Right cardiac atrium (tissue), 5 donors: ENCODE data around the gene MECP2. TPM values are rescaled to one million over a fixed set of nuclear protein-coding genes. Genes with fewer than 3 reads are reported as not detected.
"Not testable (repeated sequence)": the region's sequence is repeated elsewhere in the genome, so short reads cannot be mapped to it uniquely, and the experiment has no call there.

Experiments used
- ATAC-seq, 2 donors: fragments of 200-7000 bp; cut with Tn5 transposase; one replicate each; pipeline versions ENCODE4 v1.8.0 to v1.9.1; 2020; ENCODE audit warnings: moderate library complexity in 2 of 2, mild to moderate bottlenecking in 1 of 2
- DNase-seq, 3 donors: peaks; one replicate each; pipeline ENCODE4 v3.0.0-alpha.2; 2020
- H3K27ac ChIP-seq: one replicate; pipeline ENCODE4 v1.5.1; 2013; ENCODE audit warnings: mild to moderate bottlenecking, low read length, control low read depth, moderate library complexity
- H3K27me3 ChIP-seq: one replicate; pipeline ENCODE4 v1.6.1; 2013; ENCODE audit not compliant: control insufficient read depth, insufficient read depth
- H3K4me1 ChIP-seq: one replicate; pipeline ENCODE4 v1.6.1; 2013; ENCODE audit warnings: low read length; ENCODE audit not compliant: control insufficient read depth, insufficient read depth
- H3K4me3 ChIP-seq: one replicate; pipeline ENCODE4 v1.5.1; 2013; ENCODE audit warnings: low read length, control low read depth
- H3K9me3 ChIP-seq: one replicate; pipeline ENCODE4 v1.6.1; 2013; ENCODE audit warnings: low read length; ENCODE audit not compliant: control insufficient read depth
- WGBS: extraction: QIAGEN DNeasy Blood & Tissue Kit; methylation state at CpG from one replicate; pipeline ENCODE4 v1.1.7; 2013; 5-methylcytosine and 5-hydroxymethylcytosine counted together
- intact Hi-C, 4 donors: fragments of 100-400 bp; cut with DNase I; formaldehyde crosslinking; loops; one replicate each; pipeline versions ENCODE4 v1.11.0 to v1.14.0; 2022 to 2023
- long read RNA-seq, 4 donors: library from polyadenylated mRNA; unstranded; transcript quantifications; one replicate each; pipeline ENCODE4 v2.0.0, GENCODE V29; 2020 to 2021
- polyA plus RNA-seq: library from polyadenylated mRNA; stranded (reverse); fragments of 200-250 nt; gene quantifications from one replicate; pipeline ENCODE4 v1.2.3, GENCODE V29; 2013
- total RNA-seq, 4 donors: library from RNA; stranded (reverse); fragmentation: NEBNext Ultra II Directional; extraction: Animal tissue kit (Norgen Biotek cat#: 25700); gene quantifications; one replicate each; pipeline ENCODE4 v1.2.1, GENCODE V29; 2021
- donor health status: healthy with polysubstance abuse.
- donor health status: DM: no; HTN: yes; CAD: no.
- donor health status: DM: no; HTN: no; CAD: no.
- donor health status: DM: no; HTN: yes; CAD: no; lungs with severe emphysema.
- donor health status: DM: yes; HTN: yes; CAD: no.

MECP2 gene
- total RNA-seq (10 to 100 TPM; 41.2 to 50.2 (median 45.2) TPM), polyA plus RNA-seq (34.9 TPM)
- long read RNA-seq, donor 1, full-length matches to known transcripts: 41 of 84 reads
- long read RNA-seq, donor 1, partial matches to known transcripts: 3 of 84 reads
- long read RNA-seq, donor 1, other reads (novel, unspliced or antisense): 40 of 84 reads
- long read RNA-seq, donor 2, full-length matches to known transcripts: 17 of 29 reads
- long read RNA-seq, donor 2, partial matches to known transcripts: 3 of 29 reads
- long read RNA-seq, donor 2, other reads (novel, unspliced or antisense): 9 of 29 reads
- long read RNA-seq, donor 3, full-length matches to known transcripts: 7 of 42 reads
- long read RNA-seq, donor 3, partial matches to known transcripts: 1 of 42 reads
- long read RNA-seq, donor 3, other reads (novel, unspliced or antisense): 34 of 42 reads
- long read RNA-seq, donor 4, full-length matches to known transcripts: 23 of 38 reads
- long read RNA-seq, donor 4, partial matches to known transcripts: 1 of 38 reads
- long read RNA-seq, donor 4, other reads (novel, unspliced or antisense): 14 of 38 reads

DNA sequence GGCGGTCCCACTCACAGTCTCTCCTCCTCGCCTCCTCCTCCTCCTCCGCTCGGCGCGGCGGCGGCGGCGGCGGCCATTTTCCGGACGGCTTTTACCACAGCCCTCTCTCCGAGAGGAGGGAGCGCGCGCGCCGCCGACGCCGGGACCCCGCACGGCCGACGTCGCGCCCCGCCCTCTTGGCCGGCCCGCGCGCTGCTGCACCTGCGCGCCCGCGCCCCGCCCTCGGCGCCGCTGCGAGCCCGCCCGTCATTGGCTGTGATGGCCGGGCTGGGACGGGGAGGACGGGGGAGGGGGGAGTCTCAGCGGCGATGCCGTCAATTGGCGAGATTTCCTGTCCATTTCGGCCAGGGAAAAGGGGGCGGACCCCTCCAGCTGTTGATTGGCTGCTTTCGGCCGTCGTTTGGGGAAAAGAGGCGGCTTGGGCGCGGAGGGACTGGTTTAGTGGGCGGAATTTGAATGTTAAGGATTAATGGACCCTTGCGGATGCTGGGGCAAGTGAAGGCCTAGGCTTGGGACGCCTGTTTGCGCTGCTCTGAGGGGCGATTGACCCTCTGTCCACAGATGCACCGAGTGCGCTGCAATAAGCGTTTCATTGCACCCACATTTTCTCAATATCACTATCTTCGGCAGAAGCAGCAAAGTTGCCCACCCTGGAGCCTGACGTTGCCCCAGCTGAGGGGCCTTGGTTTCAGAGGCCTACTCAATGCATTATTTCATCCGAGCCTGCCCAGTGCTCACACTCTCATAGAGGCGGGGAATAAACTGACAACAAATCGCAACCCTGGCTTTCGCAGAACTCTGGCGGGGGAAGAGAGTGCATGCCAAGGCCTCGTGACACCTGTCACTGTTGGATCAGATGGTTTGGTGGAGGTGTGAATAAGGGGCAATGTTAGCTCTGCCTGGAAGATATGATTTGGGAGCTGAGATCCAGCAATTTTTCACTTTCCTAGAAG lies at the start of gene MECP2:
Gene MECP2 (minus strand): TSS at position 129 of the 953 bp plus-strand sequence.
- H3K27me3 ChIP-seq: no peaks in the 10 kb centered on the region
- intact Hi-C loops: no loop called here
- peak within 1 kb of the TSS; percentile 92 for H3K4me3 ChIP-seq
- 5% methylated on average over 70 of the region's 75 CpGs for WGBS
- H3K27ac ChIP-seq: peak within 1 kb of the TSS; percentile 99
- peak; percentile 91 to 96 (median 95) for DNase-seq
- peaks cover 2% of the 10 kb centered on the region for H3K4me1 ChIP-seq
- H3K9me3 ChIP-seq: no peaks in the 10 kb centered on the region
- ATAC-seq: peak; percentile 95 to 96

GRCh38 chrX:154144010-154144409 lies 46.5 kb upstream of the MECP2 start, which contains the start of gene OPN1LW:
OPN1LW (plus strand) TSS chrX:154144243; CDS start chrX:154144284, 41 bp downstream.
- 94% methylated on average over 12 of the region's 15 CpGs for WGBS
- H3K27ac ChIP-seq, ATAC-seq, H3K9me3 ChIP-seq, H3K4me3 ChIP-seq, H3K4me1 ChIP-seq, intact Hi-C loops, H3K27me3 ChIP-seq: not testable (repeated sequence)
- DNase-seq: peak in 1 of 3 donors; percentile 25

DNA sequence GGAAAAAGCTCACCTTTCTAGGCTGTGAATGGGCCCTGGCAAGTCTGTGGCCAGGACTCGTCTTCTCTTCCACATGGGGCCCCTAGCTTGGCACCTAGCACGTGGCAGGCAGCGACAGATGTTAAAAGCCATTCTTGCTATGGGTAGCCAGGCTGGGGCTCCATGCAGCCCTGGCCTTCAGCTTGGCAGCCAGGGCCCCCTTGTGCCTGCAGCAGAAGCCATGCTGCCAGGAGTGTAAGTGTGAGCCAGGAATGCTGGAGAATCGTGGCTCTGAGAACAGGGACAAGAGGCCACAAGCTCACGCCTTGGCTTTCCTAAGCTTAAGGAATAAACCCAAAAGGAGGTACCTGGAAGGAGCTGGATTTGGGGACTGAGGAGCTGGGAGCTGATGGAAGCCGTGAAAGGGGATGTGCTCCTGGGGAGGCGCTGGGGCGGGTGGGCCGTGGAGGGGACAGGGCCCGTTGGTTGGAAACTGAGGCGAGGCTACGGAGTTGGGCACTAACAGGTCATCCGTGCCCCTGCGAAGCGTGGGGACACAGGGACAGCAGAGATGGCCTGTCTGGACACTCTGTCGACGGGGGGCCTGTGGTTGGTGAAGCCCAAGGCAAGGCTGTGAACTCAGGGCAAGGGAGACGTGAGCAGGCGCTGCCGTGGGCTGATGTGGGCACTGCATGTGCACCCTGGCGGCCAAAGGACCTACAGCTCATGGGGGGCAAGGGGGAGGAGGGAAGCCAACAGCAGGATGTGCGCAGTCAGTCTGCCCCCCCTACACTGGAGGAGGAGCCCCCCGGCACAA lies 45.6 kb upstream of the MECP2 start:
- DNase-seq (peak in 1 of 3 donors; percentile 44), ATAC-seq (no peak)
- Histone ChIP-seq H3K27ac (no peak overlapping the region), H3K27me3 (no peaks in the 10 kb centered on the region), H3K4me1 (peaks cover 1% of the 10 kb centered on the region), H3K9me3 (no peaks in the 10 kb centered on the region), H3K4me3 (no peak overlapping the region)
- WGBS: 89% methylated on average over 23 of the region's 23 CpGs
- intact Hi-C loops: no loop called here

DNA sequence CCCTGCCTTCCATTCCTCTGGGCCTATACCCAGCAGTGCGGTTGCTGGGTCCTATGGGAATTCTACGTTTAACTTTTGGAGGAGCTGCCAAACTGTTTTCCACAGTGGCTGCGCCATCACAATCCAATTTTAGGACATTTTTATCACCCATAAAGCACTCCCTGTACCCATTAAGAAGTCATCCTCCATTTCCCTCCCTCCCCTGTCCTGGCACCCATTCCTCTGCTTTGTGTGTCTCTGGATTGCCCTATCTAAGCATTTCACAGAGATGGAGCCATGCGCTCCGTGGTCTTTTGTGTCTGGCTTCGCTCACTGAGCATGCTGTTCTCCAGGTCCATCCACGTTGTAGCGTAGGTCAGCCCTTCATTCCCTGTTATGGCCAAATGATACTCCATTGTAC lies 44.9 kb upstream of the MECP2 start:
- 85% methylated on average over 8 of the region's 8 CpGs for WGBS
- Histone ChIP-seq H3K4me3 (no peak overlapping the region), H3K27me3 (no peaks in the 10 kb centered on the region), H3K27ac (no peak overlapping the region), H3K4me1 (peaks cover 1% of the 10 kb centered on the region), H3K9me3 (no peaks in the 10 kb centered on the region)
- ATAC-seq: no peak
- peak in 1 of 3 donors; percentile 1 for DNase-seq
- intact Hi-C loops: no loop called here

- ATAC-seq (no peak), DNase-seq (peak in 1 of 3 donors; percentile 19)
- intact Hi-C loops: no loop called here
- Histone ChIP-seq H3K9me3 (no peaks in the 10 kb centered on the region), H3K4me3 (no peak overlapping the region), H3K27me3 (no peaks in the 10 kb centered on the region), H3K4me1 (peaks cover 1% of the 10 kb centered on the region), H3K27ac (no peak overlapping the region)
- 93% methylated on average over 10 of the region's 10 CpGs for whole genome bisulfite sequencing
These were observed 43.2 kb upstream of the MECP2 start for GRCh38 chrX:154140742-154141141.

DNA sequence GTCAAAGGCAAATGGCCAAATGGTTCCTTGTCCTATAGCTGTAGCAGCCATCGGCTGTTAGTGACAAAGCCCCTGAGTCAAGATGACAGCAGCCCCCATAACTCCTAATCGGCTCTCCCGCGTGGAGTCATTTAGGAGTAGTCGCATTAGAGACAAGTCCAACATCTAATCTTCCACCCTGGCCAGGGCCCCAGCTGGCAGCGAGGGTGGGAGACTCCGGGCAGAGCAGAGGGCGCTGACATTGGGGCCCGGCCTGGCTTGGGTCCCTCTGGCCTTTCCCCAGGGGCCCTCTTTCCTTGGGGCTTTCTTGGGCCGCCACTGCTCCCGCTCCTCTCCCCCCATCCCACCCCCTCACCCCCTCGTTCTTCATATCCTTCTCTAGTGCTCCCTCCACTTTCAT lies 42.7 kb upstream of the MECP2 start:
- intact Hi-C loops: no loop called here
- peaks cover 1% of the 10 kb centered on the region for H3K4me1 ChIP-seq
- no peak overlapping the region for H3K4me3 ChIP-seq
- H3K27me3 ChIP-seq: no peaks in the 10 kb centered on the region
- ATAC-seq (no peak), DNase-seq (peak in 1 of 3 donors; percentile 41)
- 82% methylated on average over 12 of the region's 12 CpGs for WGBS
- H3K27ac ChIP-seq: no peak overlapping the region
- no peaks in the 10 kb centered on the region for H3K9me3 ChIP-seq

GRCh38 chrX:154138857-154139256 lies 41.3 kb upstream of the MECP2 start:
- Histone ChIP-seq H3K27ac (no peak overlapping the region), H3K4me1 (peaks cover 1% of the 10 kb centered on the region), H3K9me3 (no peaks in the 10 kb centered on the region), H3K27me3 (no peaks in the 10 kb centered on the region), H3K4me3 (no peak overlapping the region)
- peak in 1 of 3 donors; percentile 7 for DNase-seq
- ATAC-seq: no peak
- intact Hi-C loops: no loop called here
- 88% methylated on average over 10 of the region's 10 CpGs for WGBS

GRCh38 chrX:154136627-154137161 lies 39.2 kb upstream of the MECP2 start:
- Histone ChIP-seq H3K27me3 (no peaks in the 10 kb centered on the region), H3K27ac (peak overlapping the region; percentile 8), H3K4me3 (peak overlapping the region; percentile 16), H3K9me3 (no peaks in the 10 kb centered on the region), H3K4me1 (peaks cover 1% of the 10 kb centered on the region)
- peak; percentile 93 for ATAC-seq
- intact Hi-C loops: no loop called here
- 2% methylated on average over 44 of the region's 44 CpGs for WGBS
- peak; percentile 75 to 91 (median 87) for DNase-seq

- Histone ChIP-seq H3K27me3 (no peaks in the 10 kb centered on the region), H3K9me3 (no peaks in the 10 kb centered on the region), H3K4me1 (peaks cover 1% of the 10 kb centered on the region), H3K27ac (no peak overlapping the region), H3K4me3 (no peak overlapping the region)
- 58% methylated on average over 7 of the region's 7 CpGs for WGBS
- DNase-seq: no peak
- no peak for ATAC-seq
- intact Hi-C loops: no loop called here
These were observed 38.1 kb upstream of the MECP2 start for GRCh38 chrX:154135458-154136229.
